Esophagus muscularis mucosa (tissue), 4 donors: ENCODE measurements around the gene KIRREL3.

Experiments
- CTCF ChIP-seq, 3 experiments: fragments of 200-600 bp in 2 of 3; fragments of 450-650 bp in 1 of 3; sonication (generic) in 2 of 3; IDR thresholded peaks; one replicate each; pipeline ENCODE4 v1.5.1; 2017 to 2019; ENCODE audit warnings: antibody characterized with exemption in 3 of 3, mild to moderate bottlenecking in 2 of 3, moderate library complexity in 1 of 3
- EP300 ChIP-seq: sonication (generic); formaldehyde crosslinking; IDR thresholded peaks from one replicate; pipeline ENCODE4 v1.6.1; 2017; ENCODE audit warnings: antibody characterized with exemption
- POLR2A ChIP-seq: fragments of 450-650 bp; IDR thresholded peaks from one replicate; pipeline ENCODE4 v1.6.1; 2017; ENCODE audit warnings: antibody characterized with exemption, moderate library complexity, mild to moderate bottlenecking, low read depth
- POLR2AphosphoS5 ChIP-seq, 2 donors: sonication (generic); formaldehyde crosslinking; IDR thresholded peaks; one replicate each; pipeline ENCODE4 v1.6.1; 2017; ENCODE audit warnings: antibody characterized with exemption in 2 of 2

GRCh38 chr11:126511475-126512115, 489.0 kb downstream of the KIRREL3 start:
- TF ChIP-seq POLR2A (no peak), POLR2AphosphoS5 (IDR thresholded peaks at IDR 0.05) (no peak), CTCF (IDR thresholded peaks at IDR 0.05) (no peak), EP300 (no peak)
